PC-9 (cell line): ENCODE measurements around the gene LSS. TPM values are rescaled to one million over a fixed set of nuclear protein-coding genes. Genes with fewer than 3 reads are reported as not detected.

Experiments used
- BruUV-seq: library from RNA; stranded (reverse); fragments of 400-500 nt; replicated peaks from 2 replicates; lab custom pipeline; 2021; lab: Mats Ljungman, UMichigan
- CTCF ChIA-PET: fragments of 300-600 bp; sonication (Branson Sonifier 250); formaldehyde crosslinking; loops from one replicate; lab custom pipeline; 2022; ENCODE audit warnings: antibody characterized with exemption; lab: Charles Lee
- POLR2A ChIA-PET: fragments of 300-600 bp; sonication (Branson Sonifier 250); formaldehyde crosslinking; loops from one replicate; lab custom pipeline; 2022; ENCODE audit warnings: antibody characterized with exemption; ENCODE audit not compliant: unreplicated experiment; lab: Charles Lee
- DNase-seq, 2 experiments: peaks; one replicate each; pipeline versions ENCODE4 v3.0.0 to v3.0.0-alpha.2; 2015 to 2022; ENCODE audit warnings: mixed read lengths in 1 of 2
- H2AFZ ChIP-seq: fragments of 200-600 bp; sonication (generic); 2 replicates; pipeline ENCODE4 v1.8.1; 2017; ENCODE audit warnings: antibody characterized with exemption
- H3F3A ChIP-seq: fragments of 200-600 bp; sonication (generic); 2 replicates; pipeline ENCODE4 v1.8.1; 2017; ENCODE audit warnings: antibody characterized with exemption, mild to moderate bottlenecking, low read depth; ENCODE audit not compliant: insufficient read depth
- H3K27ac ChIP-seq: fragments of 200-600 bp; sonication (generic); 2 replicates; pipeline ENCODE4 v1.6.1; 2016; ENCODE audit warnings: mixed run types
- H3K27me3 ChIP-seq: fragments of 200-600 bp; sonication (generic); 2 replicates; pipeline ENCODE4 v1.6.1; 2016; ENCODE audit warnings: low read depth, mixed run types; ENCODE audit not compliant: insufficient read depth
- H3K36me3 ChIP-seq: fragments of 200-600 bp; sonication (generic); 2 replicates; pipeline ENCODE4 v1.6.1; 2016; ENCODE audit warnings: low read depth, mixed run types
- H3K4me1 ChIP-seq: fragments of 200-600 bp; sonication (generic); replicated peaks from 2 replicates; pipeline ENCODE4 v1.6.1; 2016; ENCODE audit warnings: mixed run types; ENCODE audit not compliant: insufficient read depth
- H3K4me2 ChIP-seq: fragments of 200-600 bp; sonication (generic); 2 replicates; pipeline ENCODE4 v1.6.1; 2017; ENCODE audit warnings: mixed run types
- H3K4me3 ChIP-seq: fragments of 200-600 bp; sonication (generic); 2 replicates; pipeline ENCODE4 v1.6.1; 2016; ENCODE audit warnings: mixed run types
- H3K79me2 ChIP-seq: fragments of 200-600 bp; sonication (generic); 2 replicates; pipeline ENCODE4 v1.6.1; 2017; ENCODE audit warnings: low read depth, mixed run types
- H3K9me2 ChIP-seq: fragments of 200-600 bp; sonication (generic); 2 replicates; pipeline ENCODE4 v1.8.1; 2017; ENCODE audit warnings: mild to moderate bottlenecking; ENCODE audit not compliant: insufficient read depth
- H3K9me3 ChIP-seq: fragments of 200-600 bp; sonication (generic); 2 replicates; pipeline ENCODE4 v1.8.1; 2016; ENCODE audit warnings: low read depth; ENCODE audit not compliant: insufficient read depth
- H4K20me1 ChIP-seq: fragments of 200-600 bp; sonication (generic); 2 replicates; pipeline ENCODE4 v1.8.1; 2017; ENCODE audit not compliant: insufficient read depth
- EZH2 ChIP-seq: fragments of 200-600 bp; sonication (generic); IDR thresholded peaks from 2 replicates; pipeline ENCODE4 v1.8.0; 2017; ENCODE audit warnings: antibody characterized with exemption, low read depth
- intact Hi-C: fragments of 100-400 bp; cut with micrococcal nuclease; formaldehyde crosslinking; loops from one replicate; pipeline ENCODE4 v1.10.0; 2022; ENCODE audit not compliant: unreplicated experiment
- total RNA-seq: library from RNA; stranded (reverse); gene quantifications from 2 replicates; pipeline ENCODE4 v1.2.3, GENCODE V29; 2021
- TF ChIP-seq, protein P1 (sequence below): fragments of 200-600 bp; sonication (generic); conservative IDR thresholded peaks from 2 replicates; pipeline ENCODE4 v1.6.1; 2017; ENCODE audit warnings: mixed run types, antibody characterized with exemption, mild to moderate bottlenecking, moderate library complexity

Gene LSS
- total RNA-seq, 1 experiment from 2014 or later, result 92.3 TPM

DNA sequence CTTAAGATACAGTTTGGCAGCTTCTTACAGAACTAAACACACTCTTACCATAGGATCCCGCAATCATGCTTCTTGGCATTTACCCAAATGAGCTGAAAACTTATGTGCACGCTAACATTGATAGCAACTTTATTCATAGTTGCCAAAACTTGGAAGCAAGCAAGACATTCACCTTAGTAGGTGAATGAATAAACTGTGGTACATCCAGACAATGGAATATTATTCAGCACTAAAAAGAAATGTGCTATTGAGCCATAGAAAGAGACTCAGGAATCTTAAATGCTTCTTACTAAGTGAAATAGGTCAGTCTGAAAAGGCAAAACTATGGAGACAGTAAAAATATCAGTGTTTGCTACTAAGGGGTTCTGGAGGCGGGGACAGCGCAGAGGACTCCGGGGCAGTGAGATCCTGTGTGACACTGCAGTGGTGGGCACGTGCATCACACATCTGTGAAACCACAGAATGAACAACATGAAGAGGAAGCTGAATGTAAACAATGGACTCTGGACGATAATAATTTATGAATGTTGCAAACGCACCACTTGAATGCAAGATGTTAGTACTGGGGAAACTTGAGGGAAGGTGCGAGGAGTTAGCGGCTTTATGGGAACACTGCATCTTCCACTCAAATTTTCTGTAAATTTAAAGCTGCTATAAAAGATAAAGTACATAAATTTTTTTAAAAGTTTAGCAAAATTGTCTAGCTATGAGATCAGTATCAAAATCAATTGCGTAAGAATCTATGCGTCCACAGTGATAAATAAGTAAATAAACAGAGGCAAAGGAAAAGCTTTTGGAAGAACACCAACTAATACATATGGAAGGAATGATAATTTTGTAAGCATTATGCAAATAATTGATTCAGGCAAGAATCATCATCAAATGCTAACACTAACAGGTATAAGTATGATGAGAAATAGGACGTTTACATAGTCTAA, 28.9 kb downstream of the LSS start:
- Histone ChIP-seq H3F3A (peaks cover 9% of the 10 kb centered on the region; the same call in 1 of the 2 replicates), H3K36me3 (no peaks in the 10 kb centered on the region), H3K9me2 (no peaks in the 10 kb centered on the region), H3K27ac (no peak overlapping the region), H3K27me3 (no peaks in the 10 kb centered on the region), H3K4me1 (no peaks in the 10 kb centered on the region), H2AFZ (no peak overlapping the region), H3K79me2 (no peaks in the 10 kb centered on the region), H3K4me2 (no peak overlapping the region), H3K9me3 (no peaks in the 10 kb centered on the region), H3K4me3 (no peak overlapping the region), H4K20me1 (no peaks in the 10 kb centered on the region)
- ChIA-PET CTCF (no interaction called here), POLR2A (no interaction called here)
- no peak for DNase-seq
- TF ChIP-seq, protein P1, sequence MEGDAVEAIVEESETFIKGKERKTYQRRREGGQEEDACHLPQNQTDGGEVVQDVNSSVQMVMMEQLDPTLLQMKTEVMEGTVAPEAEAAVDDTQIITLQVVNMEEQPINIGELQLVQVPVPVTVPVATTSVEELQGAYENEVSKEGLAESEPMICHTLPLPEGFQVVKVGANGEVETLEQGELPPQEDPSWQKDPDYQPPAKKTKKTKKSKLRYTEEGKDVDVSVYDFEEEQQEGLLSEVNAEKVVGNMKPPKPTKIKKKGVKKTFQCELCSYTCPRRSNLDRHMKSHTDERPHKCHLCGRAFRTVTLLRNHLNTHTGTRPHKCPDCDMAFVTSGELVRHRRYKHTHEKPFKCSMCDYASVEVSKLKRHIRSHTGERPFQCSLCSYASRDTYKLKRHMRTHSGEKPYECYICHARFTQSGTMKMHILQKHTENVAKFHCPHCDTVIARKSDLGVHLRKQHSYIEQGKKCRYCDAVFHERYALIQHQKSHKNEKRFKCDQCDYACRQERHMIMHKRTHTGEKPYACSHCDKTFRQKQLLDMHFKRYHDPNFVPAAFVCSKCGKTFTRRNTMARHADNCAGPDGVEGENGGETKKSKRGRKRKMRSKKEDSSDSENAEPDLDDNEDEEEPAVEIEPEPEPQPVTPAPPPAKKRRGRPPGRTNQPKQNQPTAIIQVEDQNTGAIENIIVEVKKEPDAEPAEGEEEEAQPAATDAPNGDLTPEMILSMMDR, result no peak
- no peak for TF ChIP-seq EZH2
- BruUV-seq, result no TSS peak
- intact Hi-C loops, result no loop called here

DNA sequence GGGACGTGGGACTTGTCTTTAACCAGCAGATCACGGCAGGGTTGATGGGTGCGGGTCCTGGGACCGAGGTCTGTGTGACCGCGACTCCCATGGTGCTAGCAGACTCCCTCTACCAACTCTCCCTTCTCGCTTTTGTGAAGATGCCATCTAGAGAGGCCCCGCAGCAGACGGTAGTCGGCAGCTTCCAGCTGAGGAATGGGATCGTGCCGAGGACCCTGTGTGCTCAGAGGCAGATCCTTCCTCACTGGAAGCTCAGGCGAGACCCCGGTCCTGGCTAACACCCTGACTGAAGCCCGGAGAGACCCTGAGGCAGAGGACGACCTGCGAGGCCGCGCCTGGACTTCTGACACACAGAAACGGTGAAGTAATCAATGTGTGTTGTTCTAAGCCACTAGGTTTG, 31.8 kb downstream of the LSS start:
- Histone ChIP-seq H2AFZ (no peak overlapping the region), H4K20me1 (no peaks in the 10 kb centered on the region), H3K4me3 (no peak overlapping the region), H3K4me1 (no peaks in the 10 kb centered on the region), H3K27me3 (no peaks in the 10 kb centered on the region), H3K9me3 (no peaks in the 10 kb centered on the region), H3K27ac (no peak overlapping the region), H3K79me2 (no peaks in the 10 kb centered on the region), H3F3A (peaks cover 9% of the 10 kb centered on the region; the same call in 1 of the 2 replicates), H3K9me2 (no peaks in the 10 kb centered on the region), H3K4me2 (no peak overlapping the region), H3K36me3 (no peaks in the 10 kb centered on the region)
- CTCF ChIA-PET, result no interaction called here
- no peak for TF ChIP-seq EZH2
- TF ChIP-seq, protein P1, result no peak
- DNase-seq, result no peak
- intact Hi-C loops, result no loop called here
- BruUV-seq, result no TSS peak
- POLR2A ChIA-PET, result no interaction called here

GRCh38 chr21:46195595-46196195, 32.9 kb downstream of the LSS start:
- Histone ChIP-seq H3K4me2 (no peak overlapping the region), H3K27ac (no peak overlapping the region), H3K36me3 (no peaks in the 10 kb centered on the region), H3K4me1 (no peaks in the 10 kb centered on the region), H3K9me2 (no peaks in the 10 kb centered on the region), H3K27me3 (no peaks in the 10 kb centered on the region), H3K9me3 (no peaks in the 10 kb centered on the region), H2AFZ (no peak overlapping the region), H3K79me2 (no peaks in the 10 kb centered on the region), H3K4me3 (no peak overlapping the region), H3F3A (peaks cover 8% of the 10 kb centered on the region; the same call in 1 of the 2 replicates), H4K20me1 (no peaks in the 10 kb centered on the region)
- DNase-seq, result no peak
- no TSS peak for BruUV-seq
- intact Hi-C loops, result no loop called here
- CTCF ChIA-PET, result no interaction called here
- TF ChIP-seq EZH2, result no peak
- TF ChIP-seq, protein P1, result no peak
- POLR2A ChIA-PET, result no interaction called here
